ENCODE data around the gene LCN9.

LCN9 gene

GRCh38 chr9:135680056-135680455 lies 16.9 kb downstream of the LCN9 start:
- Histone ChIP-seq H3K4me2 (no peak overlapping the region), H3K36me3 (no peaks in the 10 kb centered on the region), H3K27ac (no peak overlapping the region), H3K4me3 (no peak overlapping the region), H3K4me1 (no peaks in the 10 kb centered on the region), H3K27me3 (no peaks in the 10 kb centered on the region), H3K9ac (no peak overlapping the region), H3K9me3 (no peaks in the 10 kb centered on the region), H4K20me1 (no peaks in the 10 kb centered on the region)
- no peak for TF ChIP-seq Cebpa-rat (IDR thresholded peaks at IDR 0.05)

- Histone ChIP-seq H3K4me3 (no peak overlapping the region), H3K36me3 (no peaks in the 10 kb centered on the region), H3K9ac (no peak overlapping the region), H3K27me3 (no peaks in the 10 kb centered on the region), H3K27ac (no peak overlapping the region), H4K20me1 (no peaks in the 10 kb centered on the region), H3K4me1 (peaks cover 2% of the 10 kb centered on the region; the same call in 1 of the 2 replicates), H3K9me3 (no peaks in the 10 kb centered on the region), H3K4me2 (no peak overlapping the region)
- no peak for TF ChIP-seq Cebpa-rat (IDR thresholded peaks at IDR 0.05)
These were observed 18.1 kb downstream of the LCN9 start for GRCh38 chr9:135681161-135681560.

- Histone ChIP-seq H3K9ac (no peak overlapping the region), H3K9me3 (no peaks in the 10 kb centered on the region), H3K27ac (no peak overlapping the region), H4K20me1 (no peaks in the 10 kb centered on the region), H3K4me1 (peaks cover 8% of the 10 kb centered on the region; the same call in 1 of the 2 replicates), H3K4me3 (no peak overlapping the region), H3K27me3 (no peaks in the 10 kb centered on the region), H3K36me3 (no peaks in the 10 kb centered on the region), H3K4me2 (no peak overlapping the region)
- no peak for TF ChIP-seq Cebpa-rat (IDR thresholded peaks at IDR 0.05)
These were observed 20.4 kb downstream of the LCN9 start for GRCh38 chr9:135683401-135684034.

GRCh38 chr9:135684691-135685090 lies 21.6 kb downstream of the LCN9 start:
- TF ChIP-seq Cebpa-rat (IDR thresholded peaks at IDR 0.05), result no peak
- no peak overlapping the region for H3K9ac ChIP-seq
- H3K27me3 ChIP-seq, result no peaks in the 10 kb centered on the region
- H3K27ac ChIP-seq, result no peak overlapping the region
- no peak overlapping the region for H3K4me2 ChIP-seq
- peaks cover 8% of the 10 kb centered on the region; the same call in 1 of the 2 replicates for H3K4me1 ChIP-seq
- no peaks in the 10 kb centered on the region for H4K20me1 ChIP-seq
- no peak overlapping the region for H3K4me3 ChIP-seq
- H3K36me3 ChIP-seq, result no peaks in the 10 kb centered on the region
- H3K9me3 ChIP-seq, result no peaks in the 10 kb centered on the region

GRCh38 chr9:135687216-135687615 lies 24.1 kb downstream of the LCN9 start:
- Histone ChIP-seq H3K4me1 (peaks cover 8% of the 10 kb centered on the region; the same call in 1 of the 2 replicates), H3K9me3 (no peaks in the 10 kb centered on the region), H3K36me3 (no peaks in the 10 kb centered on the region), H3K27me3 (no peaks in the 10 kb centered on the region), H3K4me2 (no peak overlapping the region), H4K20me1 (no peaks in the 10 kb centered on the region), H3K9ac (no peak overlapping the region), H3K27ac (no peak overlapping the region), H3K4me3 (no peak overlapping the region)
- no peak for TF ChIP-seq Cebpa-rat (IDR thresholded peaks at IDR 0.05)

- no peak overlapping the region for H3K9ac ChIP-seq
These were observed 25.9 kb downstream of the LCN9 start for GRCh38 chr9:135689011-135689410.

GRCh38 chr9:135690836-135691570 lies 27.9 kb downstream of the LCN9 start:
- Histone ChIP-seq H3K27ac (no peak overlapping the region), H3K4me1 (peaks cover 8% of the 10 kb centered on the region; the same call in 1 of the 2 replicates), H3K9ac (no peak overlapping the region), H3K36me3 (no peaks in the 10 kb centered on the region), H3K9me3 (no peaks in the 10 kb centered on the region), H3K4me3 (no peak overlapping the region), H3K4me2 (no peak overlapping the region), H4K20me1 (no peaks in the 10 kb centered on the region), H3K27me3 (0 out of 2 replicates have a peak, but pooled peaks cover 4% of the 10 kb centered on the region)
- TF ChIP-seq Cebpa-rat (IDR thresholded peaks at IDR 0.05), result no peak

More at GRCh38 chr9:135689011-135689410, 25.9 kb downstream of the LCN9 start:
- Histone ChIP-seq H3K9me3 (no peaks in the 10 kb centered on the region), H3K4me2 (no peak overlapping the region), H3K4me1 (peaks cover 8% of the 10 kb centered on the region; the same call in 1 of the 2 replicates), H3K27ac (no peak overlapping the region), H4K20me1 (no peaks in the 10 kb centered on the region), H3K36me3 (no peaks in the 10 kb centered on the region), H3K4me3 (no peak overlapping the region), H3K27me3 (0 out of 2 replicates have a peak, but pooled peaks cover 4% of the 10 kb centered on the region)
- no peak for TF ChIP-seq Cebpa-rat (IDR thresholded peaks at IDR 0.05)

GRCh38 chr9:135692410-135692809 lies 29.3 kb downstream of the LCN9 start:
- Histone ChIP-seq H4K20me1 (no peaks in the 10 kb centered on the region), H3K27ac (no peak overlapping the region), H3K27me3 (0 out of 2 replicates have a peak, but pooled peaks cover 4% of the 10 kb centered on the region), H3K36me3 (no peaks in the 10 kb centered on the region), H3K4me2 (no peak overlapping the region), H3K4me1 (no peaks in the 10 kb centered on the region), H3K9me3 (no peaks in the 10 kb centered on the region), H3K9ac (no peak overlapping the region), H3K4me3 (no peak overlapping the region)
- TF ChIP-seq Cebpa-rat (IDR thresholded peaks at IDR 0.05), result no peak

GRCh38 chr9:135693265-135693664 lies 30.2 kb downstream of the LCN9 start:
- H3K27me3 ChIP-seq, result 0 out of 2 replicates have a peak, but pooled peaks cover 4% of the 10 kb centered on the region
- H3K9ac ChIP-seq, result no peak overlapping the region
- H3K4me1 ChIP-seq, result no peaks in the 10 kb centered on the region
- no peaks in the 10 kb centered on the region for H4K20me1 ChIP-seq
- TF ChIP-seq Cebpa-rat (IDR thresholded peaks at IDR 0.05), result no peak
- H3K4me3 ChIP-seq, result no peak overlapping the region
- H3K36me3 ChIP-seq, result no peaks in the 10 kb centered on the region
- H3K27ac ChIP-seq, result no peak overlapping the region
- no peaks in the 10 kb centered on the region for H3K9me3 ChIP-seq
- H3K4me2 ChIP-seq, result no peak overlapping the region

GRCh38 chr9:135693771-135694170 lies 30.7 kb downstream of the LCN9 start:
- no peak for TF ChIP-seq Cebpa-rat (IDR thresholded peaks at IDR 0.05)
- no peaks in the 10 kb centered on the region for H3K36me3 ChIP-seq

More at GRCh38 chr9:135693771-135694170, 30.7 kb downstream of the LCN9 start:
- Histone ChIP-seq H3K9ac (no peak overlapping the region), H3K4me2 (no peak overlapping the region), H4K20me1 (no peaks in the 10 kb centered on the region), H3K27me3 (0 out of 2 replicates have a peak, but pooled peaks cover 4% of the 10 kb centered on the region), H3K4me3 (no peak overlapping the region), H3K4me1 (no peaks in the 10 kb centered on the region), H3K27ac (no peak overlapping the region), H3K9me3 (no peaks in the 10 kb centered on the region)
